GM12892 (cell line): Measurements from ENCODE around the gene SCML1. TPM values are rescaled to one million over a fixed set of nuclear protein-coding genes. Genes with fewer than 3 reads are reported as not detected.

Experiments used
- DNase-seq: peaks from one replicate; pipeline ENCODE4 v3.0.0; 2011; ENCODE audit not compliant: insufficient read length
- FAIRE-seq: peaks from 2 replicates; lab custom pipeline; 2011; peaks lifted over from hg19 to GRCh38; lab: Jason Lieb, UNC
- POLR2A ChIP-seq: IDR thresholded peaks from 2 replicates; pipeline ENCODE4 v1.6.1; 2011; ENCODE audit warnings: low read depth, low read length, control low read depth
- POLR2AphosphoS5 ChIP-seq: IDR thresholded peaks from 2 replicates; pipeline ENCODE4 v1.6.1; 2011; ENCODE audit warnings: low read depth, low read length, control low read depth
- TAF1 ChIP-seq: IDR thresholded peaks from 2 replicates; pipeline ENCODE4 v1.6.1; 2011; ENCODE audit warnings: low read depth, mild to moderate bottlenecking, control low read depth, low read length, borderline replicate concordance
- polyA plus RNA-seq: library from polyadenylated mRNA; unstranded; fragments of >200 nt; gene quantifications from one replicate; pipeline ENCODE4 v1.2.1, GENCODE V29; 2012; ENCODE audit warnings: missing spikeins, inconsistent platforms; ENCODE audit not compliant: missing spikeins

Gene SCML1, protein sequence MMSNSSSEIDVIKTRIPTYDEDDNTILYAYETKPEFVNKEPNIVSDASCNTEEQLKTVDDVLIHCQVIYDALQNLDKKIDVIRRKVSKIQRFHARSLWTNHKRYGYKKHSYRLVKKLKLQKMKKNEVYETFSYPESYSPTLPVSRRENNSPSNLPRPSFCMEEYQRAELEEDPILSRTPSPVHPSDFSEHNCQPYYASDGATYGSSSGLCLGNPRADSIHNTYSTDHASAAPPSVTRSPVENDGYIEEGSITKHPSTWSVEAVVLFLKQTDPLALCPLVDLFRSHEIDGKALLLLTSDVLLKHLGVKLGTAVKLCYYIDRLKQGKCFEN
- polyA plus RNA-seq, result not detected

DNA sequence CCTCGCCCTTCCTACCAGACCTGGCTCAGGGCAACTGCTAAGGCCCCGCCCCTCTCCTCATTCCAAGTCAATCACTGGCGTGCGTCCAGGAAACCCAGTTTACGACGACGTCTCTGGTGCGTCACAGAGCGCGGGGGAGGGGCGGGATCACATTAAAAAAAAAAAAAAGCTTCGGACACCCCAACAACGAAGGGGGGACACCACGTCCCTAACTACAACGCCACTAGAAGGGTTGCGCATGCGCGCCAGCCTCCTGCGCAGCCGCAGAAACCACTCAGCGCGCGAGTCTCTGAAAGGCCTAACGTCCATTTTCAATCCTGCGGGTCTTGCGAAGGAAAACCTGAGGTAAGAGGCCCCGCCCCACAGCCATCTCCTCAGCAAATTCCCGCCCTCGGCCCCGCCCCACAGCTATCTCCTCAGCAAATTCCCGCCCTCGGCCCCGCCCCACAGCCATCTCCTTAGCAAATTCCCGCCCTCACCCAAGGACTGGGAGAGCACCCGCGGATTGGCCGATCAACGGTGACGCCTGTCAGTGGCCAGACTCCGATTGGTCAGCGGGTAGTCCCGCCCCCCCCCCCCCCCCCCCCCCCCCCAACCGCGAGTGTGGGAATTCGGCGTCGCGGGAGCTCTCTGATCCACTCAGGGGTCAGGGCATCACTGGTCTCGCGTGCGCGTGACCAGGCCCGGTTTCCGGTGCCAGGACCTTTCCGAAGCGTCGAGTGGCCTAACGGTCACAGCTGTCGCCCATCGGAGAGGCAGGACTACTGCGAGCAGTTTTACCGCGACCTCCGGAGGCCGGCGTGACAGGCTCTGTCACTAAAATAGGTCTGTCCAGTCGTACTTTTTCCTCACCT lies at the start of gene SCML1:
SCML1 (plus strand) TSS at position 638 of the 854 bp plus-strand sequence. CDS start 6,694 bp downstream, outside the sequence.
- peak; percentile 14 for DNase-seq
- FAIRE-seq, result no peak
- TF ChIP-seq POLR2AphosphoS5, result no peak
- TF ChIP-seq POLR2A, result no peak
- TF ChIP-seq TAF1, result no peak

DNA sequence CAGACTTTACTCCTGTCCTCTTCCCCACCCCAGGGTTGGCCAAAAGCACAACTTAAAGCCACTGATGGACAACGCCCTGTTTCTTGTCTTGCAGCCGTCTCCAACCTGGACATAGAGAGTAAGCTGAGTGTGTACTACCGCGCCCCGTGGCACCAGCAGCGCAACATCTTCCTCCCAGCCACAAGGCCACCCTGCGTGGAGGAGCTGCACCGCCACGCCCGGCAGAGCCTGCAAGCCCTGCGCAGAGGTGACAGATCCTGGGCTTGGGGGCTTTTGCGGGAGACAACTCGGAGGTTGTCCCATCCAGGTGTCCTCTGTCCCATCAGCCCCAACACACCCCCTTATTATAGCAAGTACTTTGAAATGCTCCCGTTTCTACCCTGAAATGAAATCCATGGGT lies 49.6 kb upstream of the SCML1 start:
- DNase-seq (no peak), FAIRE-seq (no peak)

GRCh38 chrX:17689971-17690409 lies 47.3 kb upstream of the SCML1 start:
- FAIRE-seq, result peak; percentile 73
- no peak for DNase-seq
- TF ChIP-seq POLR2A, result no peak
- no peak for TF ChIP-seq TAF1
- TF ChIP-seq POLR2AphosphoS5, result no peak

More for the DNA sequence above, 49.6 kb upstream of the SCML1 start:
- TF ChIP-seq POLR2A (no peak), POLR2AphosphoS5 (no peak), TAF1 (no peak)

DNA sequence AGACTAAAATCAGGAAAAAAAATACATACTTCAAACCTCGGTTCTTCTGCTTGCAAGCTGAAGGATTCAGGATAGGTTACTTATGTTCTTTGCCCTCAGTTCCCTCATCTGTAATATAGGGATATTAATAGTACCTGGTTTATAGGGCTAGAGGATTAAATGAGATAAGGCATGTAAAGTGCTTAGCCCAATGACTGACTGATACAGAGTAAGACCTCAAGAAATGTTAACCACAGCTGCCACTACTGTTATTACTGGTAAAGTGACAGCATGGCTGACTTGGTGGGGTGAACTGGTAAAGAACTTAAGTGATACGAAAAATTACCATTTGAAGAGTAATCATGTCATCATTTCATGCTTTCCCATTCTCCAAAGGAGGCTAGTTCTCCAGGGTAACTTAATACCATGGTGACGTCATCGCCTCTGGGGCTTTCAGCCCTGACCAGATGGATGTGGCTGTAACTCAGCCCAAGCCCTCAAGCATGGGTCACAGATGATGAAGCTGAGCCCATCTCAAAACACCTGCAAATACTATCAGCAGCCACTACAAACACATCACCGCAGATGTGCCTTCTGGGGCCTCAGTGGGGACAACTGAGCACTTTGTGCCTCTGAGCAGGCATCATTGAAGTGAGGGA lies 44.5 kb upstream of the SCML1 start:
- no peak for FAIRE-seq
- TF ChIP-seq POLR2A (no peak), TAF1 (no peak), POLR2AphosphoS5 (no peak)
- DNase-seq, result no peak

DNA sequence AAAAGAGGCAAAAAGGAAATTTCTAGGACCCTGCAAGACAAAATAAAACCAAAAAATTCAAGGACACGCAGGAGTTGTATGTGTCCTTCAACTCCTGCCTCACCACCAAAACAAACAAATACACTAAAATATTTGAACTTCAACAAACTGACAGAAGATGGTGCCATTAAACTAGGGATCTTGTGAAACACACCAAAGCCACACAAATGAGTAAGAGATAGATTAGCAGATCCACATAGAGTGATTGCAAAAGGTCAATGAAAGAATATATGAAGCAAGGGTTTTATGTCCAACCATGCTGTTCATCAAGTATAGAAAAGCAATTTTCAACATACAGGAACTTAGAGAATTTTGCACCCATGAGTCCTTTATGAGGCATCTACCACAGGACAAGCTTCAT lies 40.1 kb upstream of the SCML1 start:
- DNase-seq, result no peak
- FAIRE-seq, result no peak
- no peak for TF ChIP-seq TAF1
- no peak for TF ChIP-seq POLR2AphosphoS5
- no peak for TF ChIP-seq POLR2A

- DNase-seq (no peak), FAIRE-seq (no peak)
- no peak for TF ChIP-seq POLR2A
Observed at GRCh38 chrX:17700976-17701375, 36.3 kb upstream of the SCML1 start.

DNA sequence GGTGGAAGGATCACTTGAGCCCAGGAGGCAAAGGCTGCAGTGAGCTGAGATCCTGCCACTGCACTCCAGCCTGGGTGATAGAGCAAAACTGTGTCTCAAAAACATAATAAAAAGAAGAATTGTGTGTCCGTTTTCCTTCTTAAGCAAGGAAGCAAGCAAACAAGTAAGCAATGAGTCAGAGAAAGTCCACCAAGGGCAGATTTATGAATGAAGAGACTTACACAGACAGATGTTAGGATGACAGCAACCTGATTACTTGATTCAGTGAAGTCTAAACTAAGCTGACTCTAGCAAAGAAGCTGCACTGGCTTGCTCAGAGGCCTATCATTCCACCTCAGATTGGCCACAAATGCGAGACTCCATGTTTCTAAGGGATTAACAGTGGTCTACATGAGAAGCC lies 34.1 kb upstream of the SCML1 start:
- no peak for TF ChIP-seq POLR2AphosphoS5
- TF ChIP-seq POLR2A, result no peak
- TF ChIP-seq TAF1, result no peak
- DNase-seq (no peak), FAIRE-seq (no peak)

- TF ChIP-seq POLR2AphosphoS5 (no peak), POLR2A (no peak), TAF1 (no peak)
- DNase-seq, result no peak
- FAIRE-seq, result no peak
Observed at GRCh38 chrX:17705211-17705610, 32.1 kb upstream of the SCML1 start.

- no peak for DNase-seq
- TF ChIP-seq TAF1 (no peak), POLR2AphosphoS5 (no peak), POLR2A (no peak)
- no peak for FAIRE-seq
Observed at GRCh38 chrX:17706676-17707075, 30.6 kb upstream of the SCML1 start.

- FAIRE-seq (no peak), DNase-seq (no peak)
- TF ChIP-seq POLR2A, result no peak
- no peak for TF ChIP-seq POLR2AphosphoS5
- TF ChIP-seq TAF1, result no peak
Observed at GRCh38 chrX:17707731-17708130, 29.6 kb upstream of the SCML1 start.

GRCh38 chrX:17710871-17711301 lies 26.4 kb upstream of the SCML1 start:
- no peak for FAIRE-seq
- no peak for DNase-seq

More at GRCh38 chrX:17710871-17711301, 26.4 kb upstream of the SCML1 start:
- TF ChIP-seq POLR2AphosphoS5, result no peak
- no peak for TF ChIP-seq POLR2A
- TF ChIP-seq TAF1, result no peak
